ENCODE measurements around the gene CREBBP. TPM values are rescaled to one million over a fixed set of nuclear protein-coding genes. Genes with fewer than 3 reads are reported as not detected.

CREBBP gene
- total RNA-seq, 1 donor from 2014 or later, result 45.2 TPM

DNA sequence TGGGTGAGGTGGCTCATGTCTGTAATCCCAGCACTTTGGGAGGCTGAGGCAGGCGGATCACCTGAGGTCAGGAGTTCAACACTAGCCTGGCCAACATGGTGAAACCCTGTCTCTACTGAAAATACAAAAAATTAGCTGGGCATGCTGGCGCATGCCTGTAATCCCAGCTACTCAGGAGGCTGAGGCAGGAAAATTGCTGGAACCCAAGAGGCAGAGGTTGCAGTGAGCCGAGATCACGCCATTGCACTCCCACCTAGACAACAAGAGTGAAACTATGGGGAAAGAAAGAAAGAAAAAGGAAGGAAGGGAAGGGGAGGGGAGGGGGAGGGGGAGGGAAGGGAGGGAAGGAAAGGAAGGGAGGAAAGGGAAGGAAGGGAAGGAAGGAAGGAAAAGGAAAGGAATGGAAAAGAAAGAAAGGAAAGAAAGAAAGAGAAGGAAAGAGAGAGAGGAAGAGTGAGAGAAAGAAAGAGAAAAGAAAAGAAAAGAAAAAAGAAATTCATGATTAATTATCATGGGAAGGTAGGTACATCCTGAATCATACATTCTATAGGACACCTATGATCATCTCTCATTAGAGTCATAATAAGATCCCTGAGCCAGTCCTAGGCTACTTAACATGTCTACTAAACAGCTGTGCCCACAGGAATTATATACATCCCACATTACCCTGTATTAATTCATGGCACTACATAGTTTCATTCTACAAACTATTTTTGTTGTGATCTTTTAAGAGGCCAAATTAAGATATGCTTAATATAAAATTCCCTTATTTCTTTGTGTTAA, 40.9 kb downstream of the CREBBP start:
- DNase-seq (ENCODE audit: low spot score), result no peak
- intact Hi-C loops (cut with micrococcal nuclease), result no loop called here
- Mint-ChIP-seq H3K36me3 (ENCODE audit: low read depth) (peaks cover 5% of the 10 kb centered on the region), H3K4me3 (ENCODE audit: low read depth) (no peak overlapping the region), H3K4me1 (ENCODE audit: low read depth) (peaks cover 2% of the 10 kb centered on the region), H3K27me3 (ENCODE audit: low read depth) (no peaks in the 10 kb centered on the region), H3K27ac (no peak overlapping the region), H3K9me3 (no peaks in the 10 kb centered on the region)

DNA sequence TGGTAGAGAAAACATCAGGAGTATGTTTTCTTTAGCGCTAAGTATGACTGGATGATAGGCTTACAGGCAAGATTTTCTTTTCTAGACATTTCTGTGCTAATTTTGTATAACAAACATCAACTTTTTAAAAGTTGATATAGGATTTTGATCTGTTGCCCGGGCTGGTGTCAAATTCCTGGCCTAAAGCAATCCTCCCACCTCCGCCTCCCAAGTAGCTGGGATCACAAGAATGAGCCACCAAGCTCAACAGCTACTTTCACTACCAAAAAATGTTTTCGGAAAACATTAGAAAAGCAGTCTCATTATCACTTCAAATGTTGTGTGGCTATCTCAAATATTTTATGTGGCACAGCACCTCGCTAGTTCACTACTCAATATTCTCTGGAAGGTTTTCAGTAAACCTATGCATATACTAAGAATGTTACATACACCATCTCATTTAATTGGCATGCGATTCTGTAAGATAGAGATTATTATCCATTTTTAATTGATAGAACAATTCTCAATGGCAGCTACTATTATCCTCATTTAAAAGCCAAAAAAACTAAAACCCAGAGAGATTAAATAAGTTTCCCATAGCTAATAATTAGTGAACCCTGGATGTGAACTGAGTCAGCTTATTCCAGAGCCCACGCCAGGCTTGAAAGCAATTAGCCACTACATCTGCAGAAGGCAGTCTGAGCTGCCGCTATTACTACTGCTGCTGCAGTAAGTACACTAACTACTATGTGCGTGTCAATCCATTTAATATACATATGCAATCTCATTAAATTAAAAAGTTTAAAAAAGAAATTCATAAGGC, 41.7 kb downstream of the CREBBP start:
- peaks cover 13% of the 10 kb centered on the region for H3K36me3 Mint-ChIP-seq (ENCODE audit: low read depth)
- no peak overlapping the region for H3K4me3 Mint-ChIP-seq (ENCODE audit: low read depth)
- intact Hi-C loops (cut with micrococcal nuclease), result no loop called here
- no peak for DNase-seq (ENCODE audit: low spot score)
- H3K27me3 Mint-ChIP-seq (ENCODE audit: low read depth), result no peaks in the 10 kb centered on the region
- H3K4me1 Mint-ChIP-seq (ENCODE audit: low read depth), result no peaks in the 10 kb centered on the region
- no peak overlapping the region for H3K27ac Mint-ChIP-seq
- H3K9me3 Mint-ChIP-seq, result peaks cover 2% of the 10 kb centered on the region

GRCh38 chr16:3837851-3838586, 42.5 kb downstream of the CREBBP start:
- Mint-ChIP-seq H3K9me3 (peaks cover 9% of the 10 kb centered on the region), H3K36me3 (ENCODE audit: low read depth) (peaks cover 21% of the 10 kb centered on the region), H3K4me3 (ENCODE audit: low read depth) (no peak overlapping the region), H3K27ac (no peak overlapping the region), H3K27me3 (ENCODE audit: low read depth) (no peaks in the 10 kb centered on the region), H3K4me1 (ENCODE audit: low read depth) (peaks cover 1% of the 10 kb centered on the region)
- no peak for DNase-seq (ENCODE audit: low spot score)
- intact Hi-C loops (cut with micrococcal nuclease), result no loop called here

DNA sequence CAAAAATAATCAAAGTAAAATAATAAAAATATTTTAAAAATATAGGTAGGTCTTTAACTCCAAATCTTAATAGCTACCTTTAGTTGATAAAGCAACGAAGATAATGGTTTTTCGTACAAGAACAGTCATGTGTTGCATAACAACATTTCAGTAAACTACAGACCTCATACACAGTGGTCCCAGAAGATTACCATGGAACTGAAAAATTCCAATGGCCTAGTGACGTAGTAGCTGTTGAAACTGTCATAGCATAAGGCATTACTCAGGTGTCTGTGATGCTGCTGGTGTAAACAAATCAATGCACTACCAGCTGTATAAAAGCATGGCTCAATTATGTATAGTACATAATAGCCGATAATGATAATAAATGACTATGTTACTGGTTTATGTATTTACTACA, 43.9 kb downstream of the CREBBP start:
- Mint-ChIP-seq H3K27ac (no peak overlapping the region), H3K36me3 (ENCODE audit: low read depth) (peaks cover 28% of the 10 kb centered on the region), H3K27me3 (ENCODE audit: low read depth) (no peaks in the 10 kb centered on the region), H3K4me1 (ENCODE audit: low read depth) (peaks cover 1% of the 10 kb centered on the region), H3K9me3 (peaks cover 16% of the 10 kb centered on the region), H3K4me3 (ENCODE audit: low read depth) (no peak overlapping the region)
- no peak for DNase-seq (ENCODE audit: low spot score)
- intact Hi-C loops (cut with micrococcal nuclease), result no loop called here

DNA sequence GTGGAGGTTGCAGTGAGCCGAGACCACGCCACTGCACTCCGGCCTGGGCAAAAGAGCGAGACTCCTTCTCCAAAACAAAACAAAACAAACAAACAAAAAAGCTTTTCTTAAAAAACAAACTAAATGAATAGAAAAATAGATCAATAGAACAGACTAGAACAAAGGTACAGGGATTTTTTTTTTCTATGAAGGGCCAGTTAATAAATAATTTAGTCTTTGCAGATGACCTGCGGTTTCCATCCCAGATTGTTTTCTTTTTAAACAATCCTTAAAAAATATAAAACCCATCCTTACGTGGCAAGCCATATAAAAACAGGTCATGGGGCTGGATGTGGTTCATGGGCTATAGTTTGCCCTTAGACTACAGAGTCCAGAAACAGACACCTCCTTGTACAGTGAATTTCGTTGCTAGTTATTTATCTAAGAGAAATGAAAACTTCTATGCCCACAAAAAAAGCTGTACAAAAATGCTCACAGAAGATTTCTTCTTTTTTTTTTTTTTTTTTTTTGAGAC, 45.4 kb downstream of the CREBBP start:
- H3K36me3 Mint-ChIP-seq (ENCODE audit: low read depth), result peaks cover 35% of the 10 kb centered on the region
- peaks cover 1% of the 10 kb centered on the region for H3K4me1 Mint-ChIP-seq (ENCODE audit: low read depth)

GRCh38 chr16:3832668-3833067, 47.8 kb downstream of the CREBBP start:
- intact Hi-C loops (cut with micrococcal nuclease), result no loop called here
- H3K36me3 Mint-ChIP-seq (ENCODE audit: low read depth), result peaks cover 37% of the 10 kb centered on the region
- DNase-seq (ENCODE audit: low spot score), result no peak
- H3K27ac Mint-ChIP-seq, result no peak overlapping the region
- H3K9me3 Mint-ChIP-seq, result peaks cover 16% of the 10 kb centered on the region
- no peak overlapping the region for H3K4me3 Mint-ChIP-seq (ENCODE audit: low read depth)
- H3K4me1 Mint-ChIP-seq (ENCODE audit: low read depth), result peaks cover 1% of the 10 kb centered on the region
- no peaks in the 10 kb centered on the region for H3K27me3 Mint-ChIP-seq (ENCODE audit: low read depth)

More for the DNA sequence above, 45.4 kb downstream of the CREBBP start:
- intact Hi-C loops (cut with micrococcal nuclease), result no loop called here
- Mint-ChIP-seq H3K27me3 (ENCODE audit: low read depth) (no peaks in the 10 kb centered on the region), H3K27ac (no peak overlapping the region), H3K4me3 (ENCODE audit: low read depth) (no peak overlapping the region), H3K9me3 (peaks cover 16% of the 10 kb centered on the region)
- no peak for DNase-seq (ENCODE audit: low spot score)

DNA sequence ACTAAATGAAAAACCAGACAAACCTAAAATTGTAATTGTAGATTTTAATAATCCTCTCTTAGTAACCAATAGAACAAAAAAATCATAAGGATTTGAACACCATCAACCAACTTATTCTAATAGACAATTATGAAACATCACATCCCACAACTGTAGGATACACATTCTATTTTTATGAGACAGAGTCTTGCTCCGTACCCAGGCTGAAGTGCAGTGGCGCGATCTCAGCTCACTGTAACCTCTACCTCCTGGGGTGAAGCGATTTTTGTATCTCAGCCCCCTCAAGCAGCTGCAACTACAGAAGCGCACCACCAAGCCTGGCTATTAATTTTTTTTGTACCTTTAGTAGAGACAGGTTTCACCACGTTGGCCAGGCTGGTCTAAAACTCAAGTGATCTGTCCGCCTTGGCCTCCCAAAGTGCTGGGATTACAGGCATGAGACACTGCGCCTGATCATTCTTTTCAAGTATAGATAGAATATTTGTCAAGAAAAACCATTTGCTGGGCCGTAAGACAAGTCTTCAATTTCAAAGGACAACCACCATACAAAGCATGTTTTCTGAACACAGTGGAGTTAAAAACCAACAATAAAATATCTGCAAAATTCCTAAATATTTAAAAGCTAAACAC, 49.8 kb downstream of the CREBBP start:
- DNase-seq (ENCODE audit: low spot score), result no peak
- Mint-ChIP-seq H3K27ac (no peak overlapping the region), H3K36me3 (ENCODE audit: low read depth) (peaks cover 43% of the 10 kb centered on the region), H3K9me3 (peaks cover 16% of the 10 kb centered on the region), H3K4me1 (ENCODE audit: low read depth) (peaks cover 10% of the 10 kb centered on the region), H3K4me3 (ENCODE audit: low read depth) (no peak overlapping the region), H3K27me3 (ENCODE audit: low read depth) (no peaks in the 10 kb centered on the region)
- intact Hi-C loops (cut with micrococcal nuclease), result no loop called here

DNA sequence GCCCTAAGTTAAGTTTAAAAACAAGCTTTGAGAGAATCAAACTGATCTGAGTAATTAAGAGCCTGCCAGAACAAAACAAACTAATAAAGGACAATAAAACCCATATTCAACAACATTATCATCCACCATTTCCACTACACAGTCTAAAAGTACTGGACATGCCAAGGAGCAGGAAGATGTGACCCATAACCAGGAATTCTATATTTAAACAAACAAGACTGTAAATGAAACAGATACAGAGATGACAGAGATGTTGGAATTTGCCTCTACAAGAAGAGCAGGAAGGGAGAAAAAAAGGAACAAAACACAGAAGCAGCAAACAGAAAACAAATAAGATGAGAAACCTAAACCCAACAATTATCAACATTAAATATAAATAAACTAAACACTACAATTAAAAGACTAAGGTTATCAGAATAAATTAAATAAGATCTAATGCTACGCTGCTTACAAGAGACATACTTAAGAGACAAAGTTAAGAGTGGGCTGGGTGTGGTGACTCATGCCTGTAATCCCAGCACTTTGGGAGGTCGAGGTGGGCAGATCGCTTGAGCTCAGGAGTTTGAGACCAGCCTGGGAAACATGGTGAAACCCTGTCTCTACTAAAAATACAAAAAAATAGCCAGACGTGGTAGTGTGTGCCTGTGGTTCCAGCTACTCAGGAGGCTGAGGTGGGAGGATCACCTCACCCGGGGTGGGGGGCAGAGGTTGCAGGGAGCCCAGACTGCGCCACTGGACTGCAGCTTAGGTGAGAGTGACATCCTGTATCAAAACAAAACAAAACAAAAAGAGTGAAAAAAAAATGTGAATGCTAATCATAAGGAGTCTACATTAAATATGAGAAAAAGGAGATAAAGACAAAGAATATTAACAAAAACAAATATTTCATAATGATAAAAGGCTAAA, 50.6 kb downstream of the CREBBP start:
- peaks cover 43% of the 10 kb centered on the region for H3K36me3 Mint-ChIP-seq (ENCODE audit: low read depth)
- peaks cover 16% of the 10 kb centered on the region for H3K9me3 Mint-ChIP-seq
- intact Hi-C loops (cut with micrococcal nuclease), result no loop called here
- no peak overlapping the region for H3K27ac Mint-ChIP-seq
- no peak overlapping the region for H3K4me3 Mint-ChIP-seq (ENCODE audit: low read depth)
- H3K27me3 Mint-ChIP-seq (ENCODE audit: low read depth), result no peaks in the 10 kb centered on the region
- DNase-seq (ENCODE audit: low spot score), result no peak
- peaks cover 18% of the 10 kb centered on the region for H3K4me1 Mint-ChIP-seq (ENCODE audit: low read depth)

DNA sequence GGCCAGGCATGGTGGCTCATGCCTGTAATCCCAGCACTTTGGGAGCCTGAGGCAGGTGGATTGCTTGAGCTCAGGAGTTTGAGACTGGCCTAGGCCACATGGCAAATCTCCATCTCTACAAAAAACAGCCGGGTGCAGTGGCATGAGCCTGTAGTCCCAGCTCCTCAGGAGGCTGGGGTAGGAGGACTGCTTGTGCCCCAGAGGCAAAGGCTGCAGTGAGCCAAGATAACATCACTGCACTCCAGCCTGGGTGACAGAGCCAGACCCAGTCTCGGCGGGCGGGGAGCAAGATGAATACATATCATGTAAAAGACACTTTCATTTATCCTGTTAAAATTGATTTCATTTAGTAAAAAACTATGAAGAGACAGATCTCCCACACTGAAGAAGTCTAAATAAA, 54.6 kb downstream of the CREBBP start:
- no peak overlapping the region for H3K27ac Mint-ChIP-seq
- H3K4me1 Mint-ChIP-seq (ENCODE audit: low read depth), result peaks cover 49% of the 10 kb centered on the region

GRCh38 chr16:3825103-3825502, 55.4 kb downstream of the CREBBP start:
- DNase-seq (ENCODE audit: low spot score), result no peak
- no peaks in the 10 kb centered on the region for H3K9me3 Mint-ChIP-seq
- H3K36me3 Mint-ChIP-seq (ENCODE audit: low read depth), result peaks cover 16% of the 10 kb centered on the region
- peak overlapping the region; percentile 40 for H3K27ac Mint-ChIP-seq
- intact Hi-C loops (cut with micrococcal nuclease), result loop anchor here (2.0 kb wide), 1 partner anchor 36 kb away; no protein-coding TSS in a partner anchor
- no peak overlapping the region for H3K4me3 Mint-ChIP-seq (ENCODE audit: low read depth)
- no peaks in the 10 kb centered on the region for H3K27me3 Mint-ChIP-seq (ENCODE audit: low read depth)
- H3K4me1 Mint-ChIP-seq (ENCODE audit: low read depth), result peaks cover 57% of the 10 kb centered on the region

More for the DNA sequence above, 54.6 kb downstream of the CREBBP start:
- Mint-ChIP-seq H3K9me3 (no peaks in the 10 kb centered on the region), H3K4me3 (ENCODE audit: low read depth) (no peak overlapping the region), H3K27me3 (ENCODE audit: low read depth) (no peaks in the 10 kb centered on the region), H3K36me3 (ENCODE audit: low read depth) (peaks cover 16% of the 10 kb centered on the region)
- intact Hi-C loops (cut with micrococcal nuclease), result loop anchor here (2.0 kb wide), 1 partner anchor 37 kb away; no protein-coding TSS in a partner anchor
- no peak for DNase-seq (ENCODE audit: low spot score)

GRCh38 chr16:3824121-3824795, 56.3 kb downstream of the CREBBP start:
- Mint-ChIP-seq H3K9me3 (no peaks in the 10 kb centered on the region), H3K36me3 (ENCODE audit: low read depth) (peaks cover 10% of the 10 kb centered on the region), H3K27ac (peak overlapping the region; percentile 40), H3K27me3 (ENCODE audit: low read depth) (no peaks in the 10 kb centered on the region), H3K4me3 (ENCODE audit: low read depth) (no peak overlapping the region), H3K4me1 (ENCODE audit: low read depth) (peaks cover 65% of the 10 kb centered on the region)
- DNase-seq (ENCODE audit: low spot score), result no peak
- intact Hi-C loops (cut with micrococcal nuclease), result loop anchor here (2.0 kb wide), 1 partner anchor 35 kb away; no protein-coding TSS in a partner anchor

All from activated T-helper 2 cell treated with anti-CD3 and anti-CD28 coated beads, Interferon-gamma antibody, Interleukin-2, Interleukin-4, amounts not matched to agents 10 μg/mL and 5 μg/mL and 100 μg/mL, durations not matched to agents 14 hours and 24 hours and 36 hours (primary cell).